ENCODE results near the gene CDH4. TPM values are rescaled to one million over a fixed set of nuclear protein-coding genes. Genes with fewer than 3 reads are reported as not detected.
A peak's percentile ranks its signal among the peaks of the same experiment; 100 is the strongest.

Gene CDH4
- total RNA-seq, 1 donor from 2014 or later = under 0.01 TPM

- DNase-seq (ENCODE audit: low read depth in 2 of 2) = no peak
Measured at GRCh38 chr20:61325718-61326117, 73.7 kb downstream of the CDH4 start.

DNA sequence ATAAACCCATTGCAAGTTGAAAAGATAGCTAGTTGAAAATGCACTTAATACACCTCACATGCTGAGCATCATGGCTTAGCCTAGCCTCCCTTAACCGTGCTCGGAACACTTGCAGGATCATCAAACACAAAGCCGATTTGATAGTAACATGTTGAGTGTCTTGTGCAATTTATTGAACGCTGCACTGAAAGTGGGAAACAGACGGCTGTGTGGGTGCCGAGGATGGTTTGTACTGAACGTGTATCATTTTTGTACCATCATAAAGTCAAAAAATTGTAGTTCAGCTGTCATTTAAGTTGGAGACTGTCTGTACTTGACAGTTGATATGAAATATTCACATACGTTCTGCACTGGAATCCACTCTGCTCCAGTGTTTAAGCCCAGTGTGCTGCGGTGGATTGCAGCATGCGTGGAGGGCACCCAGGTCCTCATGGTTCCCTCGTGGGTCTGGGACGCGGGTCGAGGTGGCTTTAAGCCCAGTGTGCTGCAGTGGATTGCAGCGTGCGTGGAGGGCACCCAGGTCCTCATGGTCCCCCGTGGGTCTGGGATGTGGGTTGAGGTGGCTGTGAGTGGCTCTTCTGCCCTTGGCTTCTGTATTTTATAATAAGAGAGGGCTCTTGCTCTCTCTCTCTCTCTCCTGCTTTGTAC, 77.0 kb downstream of the CDH4 start:
- peak in 1 of 2 donors; percentile 11 for DNase-seq (ENCODE audit: low read depth in 2 of 2)

DNA sequence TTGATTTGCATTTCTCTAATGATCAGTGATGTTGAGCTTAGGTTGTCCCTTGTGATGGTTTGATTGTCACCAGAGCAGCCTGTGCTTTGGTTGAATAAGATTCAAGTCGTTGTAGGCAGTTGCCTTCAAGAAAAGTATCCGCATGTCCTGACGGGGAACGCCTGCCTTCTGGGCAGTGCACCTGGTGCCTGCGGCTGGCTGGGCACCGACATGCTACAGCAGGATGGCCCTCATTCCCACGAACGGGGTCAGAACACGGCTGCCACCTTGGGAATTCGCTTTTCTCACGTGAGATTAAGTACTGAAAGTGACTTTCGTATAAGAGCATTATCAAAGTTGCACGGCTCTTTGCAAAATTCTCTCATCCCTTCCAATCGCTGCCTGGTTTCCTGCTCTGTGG, 78.4 kb downstream of the CDH4 start:
- no peak for DNase-seq (ENCODE audit: low read depth in 2 of 2)

DNA sequence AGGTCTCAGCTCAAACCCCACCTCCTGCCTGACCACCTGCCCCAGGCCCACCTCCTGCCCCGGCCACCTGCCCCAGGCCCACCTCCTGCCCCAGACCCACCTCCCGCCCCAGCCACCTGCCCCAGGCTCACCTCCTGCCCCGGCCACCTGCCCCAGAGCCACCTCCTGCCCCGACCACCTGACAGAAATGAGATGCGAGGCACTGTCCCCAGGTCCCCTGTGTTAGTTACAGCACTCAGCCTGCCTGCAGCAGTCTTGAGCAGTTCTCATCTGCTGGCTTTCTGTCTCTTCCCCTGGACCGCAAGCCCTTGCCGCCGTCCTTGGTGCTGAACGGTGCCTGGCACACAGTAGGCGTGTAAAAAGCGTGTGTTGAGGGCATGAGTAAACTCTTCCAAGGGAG, 79.5 kb downstream of the CDH4 start:
- DNase-seq (ENCODE audit: low read depth in 2 of 2) = peak in 1 of 2 donors; percentile 12

GRCh38 chr20:61332016-61332975, 80.2 kb downstream of the CDH4 start:
- no peak for DNase-seq (ENCODE audit: low read depth in 2 of 2)

DNA sequence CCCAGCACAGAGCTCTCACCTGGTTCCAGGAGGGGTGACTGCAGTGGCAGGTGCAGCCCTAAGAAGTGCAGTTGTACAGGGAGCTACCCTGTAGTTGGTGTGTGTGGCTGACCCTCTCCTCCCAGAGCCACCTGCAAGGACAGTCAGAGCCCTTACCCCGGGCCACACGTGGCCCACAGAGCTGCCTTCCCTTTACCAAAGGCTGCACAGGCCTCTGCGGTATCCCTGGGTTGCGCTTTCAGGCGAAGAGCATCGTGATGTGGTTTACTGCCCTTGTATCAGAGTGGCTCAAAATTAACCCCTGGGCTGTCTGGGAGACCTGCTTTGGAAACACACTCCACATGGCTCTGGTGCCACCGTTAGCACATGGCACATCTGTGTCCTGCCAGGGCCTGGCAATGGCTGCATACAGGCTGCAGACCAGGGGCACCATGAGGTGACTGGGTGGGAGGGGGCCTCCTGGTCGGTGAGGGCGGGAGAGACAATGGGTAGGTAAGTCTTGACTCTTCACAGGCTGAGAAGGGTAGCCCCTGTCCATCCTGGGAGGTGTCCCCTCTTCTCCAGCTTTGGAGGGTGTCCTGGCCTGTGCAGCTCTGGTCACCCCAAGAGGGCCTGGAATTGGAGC, 81.5 kb downstream of the CDH4 start:
- DNase-seq (ENCODE audit: low read depth in 2 of 2) = no peak

DNA sequence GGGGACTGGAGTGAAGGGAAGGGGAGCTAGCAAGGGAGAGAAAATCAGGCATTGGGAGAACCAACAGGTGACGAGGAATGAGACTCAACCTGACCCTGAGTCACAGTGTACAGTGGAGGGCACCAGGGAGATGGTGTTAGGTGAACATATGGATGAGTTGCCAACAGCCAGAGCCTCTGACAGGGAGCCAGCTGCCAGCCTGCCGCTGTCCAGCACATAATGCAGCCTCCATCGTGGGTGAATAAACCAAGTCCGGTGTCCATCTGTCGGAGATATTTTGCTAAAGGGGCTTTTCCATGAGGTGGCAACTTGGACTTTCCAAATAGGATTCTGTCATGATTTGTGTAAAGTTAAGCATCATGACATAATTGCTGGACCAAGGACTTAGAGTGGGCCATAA, 88.1 kb downstream of the CDH4 start:
- DNase-seq (ENCODE audit: low read depth in 2 of 2) = no peak

DNA sequence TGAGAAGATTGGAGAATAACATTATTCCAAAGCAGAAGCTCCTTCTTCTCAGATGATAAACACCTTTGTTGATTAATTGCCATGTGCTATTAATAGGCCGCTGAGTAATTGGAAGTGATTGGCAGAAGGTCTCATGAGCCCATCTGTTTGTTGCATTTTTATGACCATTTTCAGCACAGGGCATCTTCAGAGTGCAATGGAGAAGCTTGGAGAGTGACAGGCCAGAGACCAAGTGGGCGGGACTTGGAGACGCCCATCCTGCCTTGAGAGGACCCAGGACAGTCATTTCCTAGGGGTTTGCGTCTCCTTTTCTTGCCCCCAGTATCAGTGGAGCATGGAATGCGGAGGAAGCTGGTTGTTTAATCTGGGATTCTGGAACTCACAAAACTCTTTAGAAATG, 89.5 kb downstream of the CDH4 start:
- DNase-seq (ENCODE audit: low read depth in 2 of 2) = no peak

GRCh38 chr20:61343934-61344333, 91.9 kb downstream of the CDH4 start:
- DNase-seq (ENCODE audit: low read depth in 2 of 2) = no peak

DNA sequence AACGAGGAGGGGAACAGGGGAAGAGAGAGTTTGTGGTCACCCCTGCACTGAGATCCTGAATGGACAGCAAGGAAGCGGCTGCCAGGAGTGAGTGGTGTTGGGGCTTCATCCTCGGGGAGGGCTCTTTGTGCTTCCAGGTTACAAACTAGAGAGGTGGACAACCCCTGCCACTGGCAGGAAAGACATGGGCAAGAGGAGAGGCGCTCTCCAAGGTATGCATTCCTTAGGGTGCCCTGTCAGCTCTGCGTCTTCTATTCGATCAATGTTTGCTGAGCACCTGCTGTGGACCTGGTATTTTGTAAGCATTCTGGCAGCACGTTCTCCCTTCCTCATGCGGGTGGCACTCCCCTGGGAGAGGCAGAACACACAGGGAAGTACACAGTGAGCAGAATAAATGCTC, 93.6 kb downstream of the CDH4 start:
- DNase-seq (ENCODE audit: low read depth in 2 of 2) = no peak

- DNase-seq (ENCODE audit: low read depth in 2 of 2) = no peak
Measured at GRCh38 chr20:61346996-61347395, 94.9 kb downstream of the CDH4 start.

- DNase-seq (ENCODE audit: low read depth in 2 of 2) = no peak
Measured at GRCh38 chr20:61347443-61347842, 95.4 kb downstream of the CDH4 start.

GRCh38 chr20:61349447-61350165, 97.5 kb downstream of the CDH4 start:
- no peak for DNase-seq (ENCODE audit: low read depth in 2 of 2)

- DNase-seq (ENCODE audit: low read depth in 2 of 2) = no peak
Measured at GRCh38 chr20:61350500-61351250, 98.6 kb downstream of the CDH4 start.

- no peak for DNase-seq (ENCODE audit: low read depth in 2 of 2)
Measured at GRCh38 chr20:61352346-61353260, 100.5 kb downstream of the CDH4 start.

- DNase-seq (ENCODE audit: low read depth in 2 of 2) = no peak
Measured at GRCh38 chr20:61353261-61354000, 101.4 kb downstream of the CDH4 start.

DNA sequence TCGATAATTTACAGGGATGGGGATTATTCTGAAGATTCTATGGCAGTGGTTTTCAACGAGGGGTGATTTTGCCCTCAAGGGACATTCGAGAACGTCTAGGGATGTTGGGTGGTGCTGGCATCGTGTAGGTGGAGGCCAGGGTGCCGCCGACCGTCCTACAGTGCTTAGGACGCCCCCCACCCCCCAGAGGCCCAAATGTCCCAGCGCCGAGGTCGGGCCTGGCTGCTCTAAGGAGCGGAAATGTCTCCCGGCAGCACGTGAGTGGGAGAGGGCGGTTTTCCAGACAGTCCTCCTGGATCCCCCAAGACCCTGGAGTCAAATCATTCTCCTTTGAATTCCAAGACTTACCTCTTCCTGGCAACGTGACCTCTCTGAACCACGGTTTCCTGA, 101.9 kb downstream of the CDH4 start:
- no peak for DNase-seq (ENCODE audit: low read depth in 2 of 2)

- DNase-seq (ENCODE audit: low read depth in 2 of 2) = no peak
Measured at GRCh38 chr20:61354501-61354900, 102.4 kb downstream of the CDH4 start.

GRCh38 chr20:61354901-61355495, 102.9 kb downstream of the CDH4 start:
- DNase-seq (ENCODE audit: low read depth in 2 of 2) = no peak
